ENCODE data around the gene MYL5.
A peak's percentile ranks its signal among the peaks of the same experiment; 100 is the strongest.
"Not testable (repeated sequence)": the region's sequence is repeated elsewhere in the genome, so short reads cannot be mapped to it uniquely, and the experiment has no call there.

Gene MYL5

DNA sequence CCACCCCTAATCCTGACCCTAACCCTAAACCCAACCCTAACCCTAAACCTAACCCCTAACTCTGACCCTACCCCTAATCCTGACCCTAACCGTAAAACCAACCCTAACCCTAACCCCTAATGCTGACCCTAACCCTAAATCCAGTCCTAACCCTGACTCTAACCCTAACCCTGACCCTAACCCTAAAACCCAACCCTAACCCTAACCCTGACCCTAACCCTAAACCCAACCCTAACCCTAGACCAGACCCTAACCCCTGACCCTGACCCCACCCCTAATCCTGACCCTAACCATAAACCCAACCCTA is 30.6 kb downstream of the MYL5 start:
- no peak for DNase-seq (ENCODE audit: low read depth in 1 of 2, low spot score in 1 of 2)

- DNase-seq (ENCODE audit: low read depth in 1 of 2, low spot score in 1 of 2), result peak; percentile 94 to 98
Observed at GRCh38 chr4:705278-706082, 31.1 kb downstream of the MYL5 start, which contains the start of gene PCGF3. TSS of gene PCGF3 (plus strand) at chr4:705832. CDS start at chr4:733681, 27,849 bp downstream.

DNA sequence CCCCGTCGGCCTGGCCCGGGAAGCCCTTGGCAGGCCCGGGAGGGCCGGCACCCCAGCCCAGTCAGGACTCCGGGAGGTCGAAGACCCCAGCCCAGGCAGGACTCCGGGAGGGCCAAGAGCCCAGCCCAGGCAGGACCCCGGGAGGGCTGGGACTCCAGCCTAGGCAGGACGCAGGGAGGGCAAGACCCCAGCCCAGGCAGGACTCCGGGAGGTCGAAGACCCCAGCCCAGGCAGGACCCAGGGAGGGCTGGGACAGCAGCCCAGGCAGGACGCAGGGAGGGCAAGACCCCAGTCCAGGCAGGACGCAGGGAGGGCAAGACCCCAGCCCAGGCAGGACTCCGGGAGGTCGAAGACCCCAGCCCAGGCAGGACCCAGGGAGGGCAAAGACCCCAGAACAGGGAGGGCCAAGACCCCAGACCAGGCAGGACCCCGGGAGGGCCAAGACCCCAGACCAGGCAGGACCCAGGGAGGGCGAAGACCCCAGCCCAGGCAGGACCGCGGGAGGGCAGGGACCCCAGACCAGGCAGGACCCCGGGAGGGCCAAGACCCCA is 31.8 kb downstream of the MYL5 start:
- DNase-seq (ENCODE audit: low read depth in 1 of 2, low spot score in 1 of 2), result not testable (repeated sequence)

GRCh38 chr4:706834-707598 is 32.7 kb downstream of the MYL5 start:
- no peak for DNase-seq (ENCODE audit: low read depth in 1 of 2, low spot score in 1 of 2)

DNA sequence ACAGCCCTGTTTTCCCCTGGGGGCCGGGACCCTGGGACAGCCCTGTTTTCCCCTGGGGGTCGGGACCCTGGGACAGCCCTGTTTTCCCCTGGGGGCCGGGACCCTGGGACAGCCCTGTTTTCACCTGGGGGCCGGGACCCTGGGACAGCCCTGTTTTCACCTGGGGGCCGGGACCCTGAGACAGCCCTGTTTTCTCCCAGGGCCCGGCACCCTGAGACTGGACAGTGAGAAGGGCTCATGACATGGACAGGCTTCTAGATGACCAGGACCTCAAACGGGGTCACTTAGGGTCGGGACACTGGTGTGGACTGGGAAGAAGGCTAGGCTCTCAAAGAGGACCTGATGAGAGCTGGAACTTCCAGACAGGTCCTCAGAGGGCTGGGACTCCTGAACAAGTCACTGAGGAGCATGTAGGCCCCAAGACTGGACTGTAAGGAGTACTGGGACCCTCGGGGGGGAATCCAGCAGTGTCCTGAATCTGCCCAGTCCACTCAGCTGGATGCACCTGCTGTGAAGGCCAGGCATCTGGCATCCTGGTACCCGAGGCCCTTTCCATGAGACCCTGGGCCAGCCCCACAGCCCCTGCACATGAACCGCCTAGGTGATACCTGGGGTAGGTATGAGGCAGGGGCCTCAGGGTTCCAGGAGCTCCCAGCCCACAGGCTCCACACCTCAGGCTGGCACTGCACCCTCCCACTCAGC is 33.7 kb downstream of the MYL5 start:
- DNase-seq (ENCODE audit: low read depth in 1 of 2, low spot score in 1 of 2), result no peak

DNA sequence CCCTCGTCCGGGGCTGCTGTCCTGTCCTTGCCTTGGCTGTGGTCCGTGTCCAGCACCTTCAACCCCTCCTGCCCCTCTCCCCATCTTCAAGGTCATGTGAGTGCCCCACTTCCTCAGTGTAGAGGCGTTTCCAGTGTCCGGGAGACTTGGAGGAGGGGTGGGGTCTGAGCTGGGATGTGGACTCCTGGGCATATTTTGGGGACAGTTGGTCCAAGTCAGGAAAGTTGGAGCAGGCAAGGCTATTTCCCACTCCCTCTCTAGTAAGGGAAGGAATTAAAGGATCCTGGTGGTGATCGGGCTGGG is 34.2 kb downstream of the MYL5 start:
- no peak for DNase-seq (ENCODE audit: low read depth in 1 of 2, low spot score in 1 of 2)

- no peak for DNase-seq (ENCODE audit: low read depth in 1 of 2, low spot score in 1 of 2)
Observed at GRCh38 chr4:709348-709747, 35.0 kb downstream of the MYL5 start.

- DNase-seq (ENCODE audit: low read depth in 1 of 2, low spot score in 1 of 2), result no peak
Observed at GRCh38 chr4:710116-710515, 35.8 kb downstream of the MYL5 start.

DNA sequence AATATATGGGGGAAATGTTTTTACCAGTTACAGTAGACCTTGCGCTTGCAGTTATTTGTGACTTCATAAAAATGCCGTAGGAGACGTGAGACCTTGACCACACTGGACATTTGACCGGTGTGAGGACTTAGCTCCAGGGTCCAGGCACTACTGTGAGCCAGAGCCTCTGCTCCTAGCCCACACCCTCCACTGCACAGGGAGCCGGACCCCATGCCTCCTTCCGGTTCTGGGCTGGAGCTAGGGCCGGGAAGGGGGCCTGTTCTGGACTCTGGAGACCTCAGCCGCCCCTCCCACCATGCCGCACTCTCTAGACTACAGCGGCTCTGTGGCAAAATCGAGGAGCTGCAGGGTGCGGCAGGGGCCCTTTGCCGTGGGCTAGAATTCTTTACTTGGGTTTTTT is 36.6 kb downstream of the MYL5 start:
- no peak for DNase-seq (ENCODE audit: low read depth in 1 of 2, low spot score in 1 of 2)

DNA sequence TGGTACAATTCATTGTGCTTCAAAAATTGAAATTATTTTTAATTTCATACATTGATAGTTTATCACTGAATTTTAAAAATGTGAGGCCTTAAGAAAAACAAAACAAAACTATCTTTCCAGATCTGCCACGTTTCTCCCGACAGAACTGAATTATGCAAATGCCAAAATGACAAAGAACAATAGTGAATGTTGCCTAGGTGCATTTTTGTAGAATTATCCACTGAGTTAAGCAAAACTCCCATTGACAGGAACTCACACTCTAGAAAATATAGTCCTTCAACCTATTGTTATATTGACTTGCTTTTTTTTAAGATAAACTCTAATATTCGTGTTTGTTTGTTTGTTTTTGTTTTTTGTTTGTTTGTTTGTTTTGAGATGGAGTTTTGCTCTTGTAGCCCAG is 37.8 kb downstream of the MYL5 start:
- no peak for DNase-seq (ENCODE audit: low read depth in 1 of 2, low spot score in 1 of 2)

DNA sequence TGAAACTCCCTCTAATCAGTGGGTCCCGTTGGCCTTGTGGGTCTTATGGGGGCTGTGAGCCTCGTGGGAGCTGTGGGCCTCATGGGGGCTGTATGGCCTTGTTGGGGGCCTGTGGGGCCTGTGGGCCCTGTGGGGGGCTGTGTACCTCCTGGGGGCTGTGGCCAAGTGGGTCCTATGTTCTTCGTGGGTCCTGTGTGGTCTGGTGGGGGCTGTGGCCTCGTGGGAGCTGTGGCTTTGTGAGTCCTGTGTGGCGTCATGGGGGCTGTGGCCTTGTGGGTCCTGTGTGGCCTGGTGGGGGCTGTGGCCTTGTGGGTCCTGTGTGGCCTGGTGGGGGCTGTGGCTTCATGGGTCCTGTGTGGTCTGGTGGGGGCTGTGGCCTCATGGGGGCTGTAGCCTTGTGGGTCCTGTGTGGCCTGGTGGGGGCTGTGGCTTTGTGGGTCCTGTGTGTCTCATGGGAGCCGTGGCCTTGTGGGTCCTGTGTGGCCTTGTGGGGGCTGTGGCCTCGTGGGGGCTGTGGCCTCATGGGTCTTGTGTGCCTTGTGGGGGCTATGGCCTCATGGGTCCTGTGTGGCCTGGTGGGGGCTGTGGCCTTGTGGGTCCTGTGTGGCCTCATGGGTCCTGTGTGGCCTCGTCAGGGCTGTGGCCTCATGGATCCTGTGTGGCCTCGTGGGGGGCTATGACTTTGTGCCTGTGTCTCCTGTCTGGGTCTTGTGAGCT is 38.7 kb downstream of the MYL5 start:
- DNase-seq (ENCODE audit: low read depth in 1 of 2, low spot score in 1 of 2), result no peak

DNA sequence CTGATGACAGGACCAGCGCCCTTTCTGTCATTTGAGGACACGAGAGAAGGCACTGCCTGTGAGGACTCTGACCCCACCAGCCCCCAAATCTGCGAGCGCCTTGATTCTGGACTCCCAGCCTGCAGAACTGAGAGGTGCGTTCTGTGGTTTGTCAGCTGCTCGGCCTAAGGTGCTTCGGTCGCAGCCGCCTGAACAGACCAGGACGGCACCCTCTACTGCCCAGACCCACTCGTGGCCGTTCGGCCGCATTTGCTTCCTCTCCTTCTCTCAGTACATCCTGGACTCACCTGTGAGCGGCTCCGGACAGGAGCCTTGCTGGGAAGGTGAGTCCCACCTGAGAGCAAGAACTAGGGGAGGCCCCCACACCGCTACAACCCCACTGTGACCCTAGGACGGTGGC is 39.7 kb downstream of the MYL5 start:
- no peak for DNase-seq (ENCODE audit: low read depth in 1 of 2, low spot score in 1 of 2)

DNA sequence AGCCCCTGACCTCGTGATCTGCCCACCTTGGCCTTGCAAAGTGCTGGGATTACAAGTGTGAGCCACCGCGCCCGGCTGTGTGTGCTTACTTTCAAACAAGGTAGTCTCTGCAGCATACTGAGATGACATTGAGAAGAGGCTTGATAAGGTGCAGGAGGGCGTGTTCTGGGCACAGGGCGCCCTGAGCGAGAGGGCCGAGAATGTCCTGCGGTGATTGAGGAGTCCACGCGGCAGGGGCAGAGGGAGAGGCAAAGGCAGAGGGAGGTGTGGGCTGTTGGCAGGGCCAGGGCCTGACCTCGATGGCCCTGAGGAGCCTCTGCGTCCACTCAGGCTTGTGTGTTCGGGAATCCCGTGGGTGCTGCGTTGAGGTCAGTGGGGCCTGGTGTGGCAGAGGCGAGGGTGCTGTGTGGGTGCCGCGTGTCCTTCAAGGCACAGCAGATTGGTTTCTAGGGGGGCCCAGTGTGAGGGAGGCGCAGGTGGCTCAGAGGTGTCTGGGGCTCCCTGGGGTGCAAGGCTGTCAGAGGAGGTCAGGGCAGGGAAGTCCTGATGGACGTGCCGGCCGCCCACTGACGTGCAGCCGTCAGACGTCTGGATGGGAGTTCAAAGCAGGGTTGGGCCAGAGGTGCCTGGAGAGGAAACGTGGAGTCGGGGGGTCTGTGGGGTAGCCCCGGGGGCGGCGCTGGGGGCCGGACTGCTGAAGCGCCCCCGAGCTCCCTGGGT is 43.4 kb downstream of the MYL5 start:
- no peak for DNase-seq (ENCODE audit: low read depth in 1 of 2, low spot score in 1 of 2)

- DNase-seq (ENCODE audit: low read depth in 1 of 2, low spot score in 1 of 2), result no peak
Observed at GRCh38 chr4:718460-718859, 44.1 kb downstream of the MYL5 start.

DNA sequence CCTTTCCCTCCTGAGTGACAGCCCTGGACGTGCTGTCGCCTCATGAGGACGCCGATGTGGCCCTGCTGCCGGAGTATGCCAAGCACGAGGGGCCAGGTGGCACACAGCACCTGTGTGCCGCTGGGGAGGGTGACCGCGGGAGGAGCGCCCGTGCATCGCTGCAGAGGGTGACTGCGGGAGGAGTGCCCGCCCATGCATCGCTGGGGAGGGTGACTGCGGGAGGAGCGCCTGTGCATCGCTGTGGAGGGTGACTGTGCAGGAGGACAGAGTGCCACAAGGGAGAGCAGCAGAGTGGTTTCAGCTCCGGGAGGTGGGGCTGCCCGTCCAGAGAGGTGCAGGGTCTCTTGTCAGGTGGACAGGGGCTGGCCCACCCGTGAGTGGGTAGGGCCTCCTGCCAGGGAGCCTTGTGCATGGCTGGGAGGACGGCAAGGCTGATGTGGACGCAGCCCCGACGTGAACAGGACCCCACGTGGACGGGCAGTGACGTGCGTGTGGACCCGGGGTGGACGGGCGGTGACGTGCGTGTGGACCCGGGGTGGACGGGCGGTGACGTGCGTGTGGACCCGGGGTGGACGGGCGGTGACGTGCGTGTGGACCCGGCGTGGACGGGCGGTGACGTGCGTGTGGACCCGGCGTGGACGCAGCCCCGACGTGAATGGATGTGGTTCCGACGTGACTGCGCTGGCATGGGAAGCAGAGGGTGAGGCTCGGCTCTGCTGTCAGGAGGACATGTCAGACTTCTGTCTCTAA is 45.9 kb downstream of the MYL5 start:
- DNase-seq (ENCODE audit: low read depth in 1 of 2, low spot score in 1 of 2), result no peak

DNA sequence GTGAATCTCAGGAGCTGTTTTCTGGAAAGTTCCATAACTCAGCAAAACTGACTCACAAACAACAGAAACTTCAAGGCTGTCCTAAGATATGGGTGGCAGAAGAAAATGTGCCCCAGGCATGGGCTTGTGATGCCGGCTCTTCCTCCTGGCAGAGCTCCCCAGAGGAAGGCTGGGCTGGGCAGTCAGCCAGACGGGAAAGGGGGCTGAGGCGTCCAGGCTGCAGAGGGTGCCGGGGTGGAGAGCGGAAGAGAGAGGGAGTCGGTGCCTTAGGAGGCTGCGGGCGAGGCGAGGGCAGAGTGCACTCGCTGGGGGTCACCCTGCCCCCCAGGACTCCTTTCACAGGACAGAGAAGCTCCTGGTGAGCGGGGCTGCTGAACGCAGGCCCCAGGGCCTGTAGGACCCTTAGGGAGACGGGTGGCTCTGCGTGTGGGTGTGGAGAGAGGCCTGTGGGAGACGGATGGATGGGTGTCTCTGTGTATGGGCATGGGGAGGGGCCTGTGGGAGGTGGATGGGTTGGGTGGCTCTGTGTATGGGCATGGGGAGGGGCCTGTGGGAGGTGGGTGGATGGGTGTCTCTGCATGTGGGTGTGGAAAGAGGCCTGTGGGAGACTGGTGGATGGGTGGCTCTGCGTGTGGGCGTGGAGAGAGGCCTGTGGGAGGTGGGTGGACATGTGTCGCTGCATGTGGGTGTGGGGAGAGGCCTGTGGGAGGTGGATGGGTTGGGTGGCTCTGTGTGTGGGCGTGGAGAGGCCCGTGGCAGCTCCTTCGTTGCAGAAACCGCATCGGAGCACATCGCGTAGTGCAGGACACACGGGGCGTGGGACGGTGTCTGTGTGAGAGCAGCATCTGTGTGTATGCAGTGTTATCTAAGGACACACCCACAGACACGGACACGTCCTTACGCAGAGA is 47.2 kb downstream of the MYL5 start:
- DNase-seq (ENCODE audit: low read depth in 1 of 2, low spot score in 1 of 2), result no peak

- no peak for DNase-seq (ENCODE audit: low read depth in 1 of 2, low spot score in 1 of 2)
Observed at GRCh38 chr4:722169-722725, 47.9 kb downstream of the MYL5 start.

- DNase-seq (ENCODE audit: low read depth in 1 of 2, low spot score in 1 of 2), result no peak
Observed at GRCh38 chr4:722851-723360, 48.6 kb downstream of the MYL5 start.
